B cell (primary cell): ENCODE measurements around the gene TMEM92. TPM values are rescaled to one million over a fixed set of nuclear protein-coding genes. Genes with fewer than 3 reads are reported as not detected.

Source experiments
- ATAC-seq: fragments of 200-7000 bp; cut with Tn5 transposase; one replicate; pipeline ENCODE4 v1.10.0; 2021; ENCODE audit warnings: low read depth, mild to moderate bottlenecking, moderate number of reproducible peaks, moderate library complexity
- CTCF ChIA-PET: fragments of 350-600 bp; sonication (Branson Sonifier 250); formaldehyde crosslinking; loops from one replicate; lab custom pipeline; 2021; ENCODE audit warnings: antibody characterized with exemption, inconsistent platforms; lab: Charles Lee
- POLR2A ChIA-PET: fragments of 350-600 bp; sonication (Branson Sonifier 250); formaldehyde crosslinking; loops from one replicate; lab custom pipeline; 2021; ENCODE audit warnings: antibody characterized with exemption; lab: Charles Lee
- DNase-seq: peaks from one replicate; pipeline ENCODE4 v3.0.0; 2013
- H2AFZ ChIP-seq: 2 replicates; pipeline ENCODE4 v1.6.1; 2012; ENCODE audit warnings: mild to moderate bottlenecking, low read depth, low read length; ENCODE audit not compliant: insufficient read depth, poor library complexity, severe bottlenecking
- H3K27ac ChIP-seq, 2 donors: 1 replicate in 1 of 2; 2 replicates in 1 of 2; pipeline ENCODE4 v1.5.1; 2012 to 2013; ENCODE audit warnings: low read length in 2 of 2, mild to moderate bottlenecking in 2 of 2, moderate library complexity in 1 of 2
- H3K27me3 ChIP-seq, 4 experiments: fragments of 200-600 bp in 1 of 4; sonication (generic) in 1 of 4; replicated peaks in 1 of 4; 1 replicate in 2 of 4; 2 replicates in 2 of 4; pipeline versions ENCODE4 v1.6.1 to v1.7.0; 2013 to 2016; ENCODE audit warnings: low read length in 3 of 4, mild to moderate bottlenecking in 2 of 4, mixed read lengths in 1 of 4, moderate library complexity in 1 of 4; ENCODE audit not compliant: insufficient read depth in 4 of 4, control insufficient read depth in 3 of 4; ENCODE audit errors: control extremely low read depth in 1 of 4
- H3K36me3 ChIP-seq, 2 experiments: replicated peaks in 1 of 2; 1 replicate in 1 of 2; 2 replicates in 1 of 2; pipeline versions ENCODE4 v1.6.1 to v1.7.1; 2013; ENCODE audit warnings: low read length in 1 of 2; ENCODE audit not compliant: insufficient read depth in 2 of 2, control insufficient read depth in 1 of 2; ENCODE audit errors: control extremely low read depth in 1 of 2, extremely low read depth in 1 of 2
- H3K4me1 ChIP-seq, 2 donors: fragments of 200-600 bp in 1 of 2; sonication (generic) in 1 of 2; 1 replicate in 1 of 2; 2 replicates in 1 of 2; pipeline versions ENCODE4 v1.5.1 to v1.6.1; 2013 to 2017; ENCODE audit warnings: low read length in 2 of 2; ENCODE audit not compliant: control insufficient read depth in 2 of 2, insufficient read depth in 2 of 2
- H3K4me2 ChIP-seq: replicated peaks from 2 replicates; pipeline ENCODE3; 2012; ENCODE audit warnings: mild to moderate bottlenecking, low read depth, low read length; ENCODE audit not compliant: poor library complexity, severe bottlenecking
- H3K4me3 ChIP-seq, 5 experiments: fragments of 200-600 bp in 1 of 5; sonication (generic) in 1 of 5; 1 replicate in 3 of 5; 2 replicates in 2 of 5; pipeline versions ENCODE4 v1.5.1 to v1.7.0; 2011 to 2016; ENCODE audit warnings: low read length in 4 of 5, mild to moderate bottlenecking in 4 of 5, low read depth in 2 of 5, control low read depth in 1 of 5, moderate library complexity in 1 of 5; ENCODE audit not compliant: insufficient read depth in 1 of 5; ENCODE audit errors: control extremely low read depth in 1 of 5, extremely low read depth in 1 of 5
- H3K79me2 ChIP-seq: fragments of 200-600 bp; sonication (generic); one replicate; pipeline ENCODE4 v1.6.0; 2016; ENCODE audit warnings: low read length; ENCODE audit not compliant: control insufficient read depth, insufficient read depth
- H3K9ac ChIP-seq: fragments of 200-600 bp; sonication (generic); 2 replicates; pipeline ENCODE4 v1.6.1; 2017; ENCODE audit warnings: mild to moderate bottlenecking, low read length, moderate library complexity
- H3K9me3 ChIP-seq, 3 donors: one replicate each; pipeline versions ENCODE4 v1.6.1 to v1.7.1; 2013; ENCODE audit warnings: low read length in 2 of 3; ENCODE audit not compliant: control insufficient read depth in 2 of 3, insufficient read depth in 1 of 3; ENCODE audit errors: control extremely low read depth in 1 of 3
- H4K20me1 ChIP-seq: 2 replicates; pipeline ENCODE4 v1.6.0; 2012; ENCODE audit warnings: mild to moderate bottlenecking, low read length; ENCODE audit not compliant: insufficient read depth, control insufficient read depth, poor library complexity, severe bottlenecking
- H3K27ac Mint-ChIP-seq: one replicate; pipeline ENCODE4 v1.8.0; 2021; ENCODE audit warnings: mixed read lengths
- H3K27me3 Mint-ChIP-seq: one replicate; pipeline ENCODE4 v1.8.0; 2021; ENCODE audit warnings: mixed read lengths
- H3K4me1 Mint-ChIP-seq: one replicate; pipeline ENCODE4 v1.8.0; 2021; ENCODE audit warnings: mixed read lengths
- H3K4me3 Mint-ChIP-seq: one replicate; pipeline ENCODE4 v1.8.0; 2021; ENCODE audit warnings: mixed read lengths
- H3K9me3 Mint-ChIP-seq: one replicate; pipeline ENCODE4 v1.8.0; 2022; ENCODE audit warnings: mixed read lengths; ENCODE audit not compliant: insufficient read depth
- EZH2 ChIP-seq: IDR thresholded peaks from 2 replicates; pipeline ENCODE4 v1.6.1; 2012; ENCODE audit warnings: borderline replicate concordance, low read depth, mild to moderate bottlenecking, moderate library complexity, low read length; ENCODE audit not compliant: insufficient read depth, poor library complexity, severe bottlenecking
- WGBS: methylation state at CpG from one replicate; pipeline ENCODE4 v1.1.5; 2013; ENCODE audit warnings: missing lambda C conversion rate; ENCODE audit not compliant: insufficient coverage; 5-methylcytosine and 5-hydroxymethylcytosine counted together
- intact Hi-C: fragments of 100-400 bp; cut with micrococcal nuclease; formaldehyde crosslinking; loops from one replicate; pipeline ENCODE4 v1.10.0; 2022
- polyA plus RNA-seq: library from polyadenylated mRNA; depleted of rRNA; stranded (reverse); fragments of >200 nt; gene quantifications from 2 replicates; pipeline ENCODE4 v1.2.3, GENCODE V29; 2012
- total RNA-seq, 2 donors: library from RNA; stranded (reverse); fragments of 120-200 nt in 1 of 2; gene quantifications; 1 replicate in 1 of 2; 2 replicates in 1 of 2; pipeline versions ENCODE4 v1.2.3 to v1.2.4, GENCODE V29; 2013 to 2022
- TF ChIP-seq, protein P1 (sequence below): fragments of 200-600 bp; IDR thresholded peaks from one replicate; pipeline ENCODE4 v1.8.0; 2022; ENCODE audit warnings: antibody characterized with exemption, mild to moderate bottlenecking

TMEM92 gene
- total and polyA plus RNA-seq, 2 donors (not counting 1 experiment from before 2014, with no cell fraction given) = not detected

DNA sequence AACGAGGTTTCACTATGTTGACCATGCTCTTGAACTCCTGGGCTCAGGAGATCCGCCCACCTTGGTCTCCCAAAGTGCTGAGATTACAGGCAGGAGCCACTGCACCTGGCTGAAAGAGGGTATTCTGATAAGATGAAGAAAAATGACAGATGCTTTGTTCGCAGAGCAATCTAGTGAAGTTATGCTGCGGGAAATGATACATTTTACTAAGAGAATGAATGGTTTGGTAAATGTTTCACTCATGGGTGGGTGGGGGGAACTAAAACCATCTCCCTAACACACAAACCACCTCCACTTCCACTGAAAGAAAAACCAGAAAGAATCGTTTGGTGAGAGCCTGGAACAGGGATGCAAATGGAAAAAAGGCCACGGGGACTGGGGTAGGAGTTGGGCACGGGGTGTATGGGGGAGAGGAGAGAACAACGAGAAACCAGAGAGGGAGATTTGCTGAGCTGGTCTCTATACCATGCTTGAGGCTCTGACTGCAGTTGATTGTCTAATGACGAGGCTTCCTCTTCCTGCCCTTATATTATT, 52.6 kb downstream of the TMEM92 start:
- H3K27me3 Mint-ChIP-seq = peaks cover 5% of the 10 kb centered on the region
- TF ChIP-seq, protein P1, sequence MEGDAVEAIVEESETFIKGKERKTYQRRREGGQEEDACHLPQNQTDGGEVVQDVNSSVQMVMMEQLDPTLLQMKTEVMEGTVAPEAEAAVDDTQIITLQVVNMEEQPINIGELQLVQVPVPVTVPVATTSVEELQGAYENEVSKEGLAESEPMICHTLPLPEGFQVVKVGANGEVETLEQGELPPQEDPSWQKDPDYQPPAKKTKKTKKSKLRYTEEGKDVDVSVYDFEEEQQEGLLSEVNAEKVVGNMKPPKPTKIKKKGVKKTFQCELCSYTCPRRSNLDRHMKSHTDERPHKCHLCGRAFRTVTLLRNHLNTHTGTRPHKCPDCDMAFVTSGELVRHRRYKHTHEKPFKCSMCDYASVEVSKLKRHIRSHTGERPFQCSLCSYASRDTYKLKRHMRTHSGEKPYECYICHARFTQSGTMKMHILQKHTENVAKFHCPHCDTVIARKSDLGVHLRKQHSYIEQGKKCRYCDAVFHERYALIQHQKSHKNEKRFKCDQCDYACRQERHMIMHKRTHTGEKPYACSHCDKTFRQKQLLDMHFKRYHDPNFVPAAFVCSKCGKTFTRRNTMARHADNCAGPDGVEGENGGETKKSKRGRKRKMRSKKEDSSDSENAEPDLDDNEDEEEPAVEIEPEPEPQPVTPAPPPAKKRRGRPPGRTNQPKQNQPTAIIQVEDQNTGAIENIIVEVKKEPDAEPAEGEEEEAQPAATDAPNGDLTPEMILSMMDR = no peak
- no peak for TF ChIP-seq EZH2
- H3K27ac ChIP-seq = no peak overlapping the region
- 74% methylated on average over 5 of the region's 9 CpGs for WGBS
- H3K4me3 ChIP-seq = no peak overlapping the region
- H3K36me3 ChIP-seq = no peaks in the 10 kb centered on the region
- H3K9ac ChIP-seq = no peak overlapping the region
- H3K9me3 ChIP-seq = peaks cover 0 to 3% (median 0%) of the 10 kb centered on the region in 3 donors
- H4K20me1 ChIP-seq = no peaks in the 10 kb centered on the region
- no peak overlapping the region for H3K4me2 ChIP-seq
- no peak overlapping the region for H2AFZ ChIP-seq
- H3K4me3 Mint-ChIP-seq = no peak overlapping the region
- no peaks in the 10 kb centered on the region for H3K9me3 Mint-ChIP-seq
- POLR2A ChIA-PET = no interaction called here
- ATAC-seq (no peak), DNase-seq (no peak)
- no peaks in the 10 kb centered on the region for H3K27me3 ChIP-seq
- no peaks in the 10 kb centered on the region for H3K4me1 Mint-ChIP-seq
- CTCF ChIA-PET = no interaction called here
- no peaks in the 10 kb centered on the region for H3K4me1 ChIP-seq
- H3K79me2 ChIP-seq = no peaks in the 10 kb centered on the region
- H3K27ac Mint-ChIP-seq = no peak overlapping the region
- intact Hi-C loops = no loop called here

DNA sequence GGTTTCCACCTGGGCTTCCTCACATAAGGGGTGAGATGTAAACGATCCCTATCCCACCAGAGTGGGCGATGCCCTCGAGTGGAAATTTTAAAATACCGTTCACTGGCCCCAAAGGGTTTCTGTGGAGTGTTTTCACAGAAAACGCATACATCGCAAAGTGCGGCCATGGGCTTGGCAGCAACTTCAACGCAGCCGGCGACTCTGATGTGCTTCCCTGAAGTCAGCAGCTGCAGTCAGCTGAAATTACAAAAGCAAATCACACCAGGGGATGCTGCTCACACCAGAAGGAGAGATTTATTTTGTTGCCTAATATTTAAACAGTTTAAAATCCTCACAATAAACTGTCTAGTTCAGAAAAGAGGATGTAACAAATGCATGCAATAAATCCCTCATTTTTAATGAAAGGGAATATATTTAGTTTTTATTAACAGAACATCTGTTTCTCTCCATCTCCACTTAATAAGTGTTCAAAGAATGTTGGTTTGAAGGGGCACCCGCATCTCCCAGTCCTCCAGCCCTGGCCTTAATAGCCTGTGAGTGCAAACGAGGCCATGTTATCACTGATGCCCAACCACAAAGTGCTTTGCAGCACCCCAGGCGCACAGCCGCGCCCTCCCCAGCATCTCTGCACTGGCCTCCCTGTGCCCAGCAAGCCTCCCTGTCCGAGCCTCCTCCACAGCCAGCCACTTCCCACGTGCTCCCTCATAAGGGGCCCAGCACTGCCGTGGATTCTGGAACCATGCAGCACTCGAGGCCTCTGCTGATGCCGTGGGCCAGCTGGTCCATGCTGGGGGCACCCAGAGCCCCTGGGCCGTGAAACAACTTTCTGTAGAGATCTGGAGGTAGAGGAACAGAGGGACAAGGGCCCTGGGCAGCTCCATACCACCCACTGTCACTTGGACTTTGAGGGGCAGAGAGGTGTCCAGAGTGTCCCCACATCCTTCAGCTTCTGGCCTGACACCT, 54.4 kb downstream of the TMEM92 start:
- ATAC-seq (no peak), DNase-seq (no peak)
- H3K27me3 Mint-ChIP-seq = peaks cover 12% of the 10 kb centered on the region
- ChIA-PET CTCF (no interaction called here), POLR2A (no interaction called here)
- H3K27me3 ChIP-seq = peaks cover 0 to 3% (median 0%) of the 10 kb centered on the region in 4 experiments
- H3K27ac ChIP-seq = no peak overlapping the region
- H3K36me3 ChIP-seq = no peaks in the 10 kb centered on the region
- H3K9me3 ChIP-seq = peaks cover 0 to 3% (median 0%) of the 10 kb centered on the region in 3 donors
- no peaks in the 10 kb centered on the region for H4K20me1 ChIP-seq
- no peaks in the 10 kb centered on the region for H3K79me2 ChIP-seq
- H3K4me1 Mint-ChIP-seq = no peaks in the 10 kb centered on the region
- no peak overlapping the region for H3K4me3 Mint-ChIP-seq
- H3K9me3 Mint-ChIP-seq = no peaks in the 10 kb centered on the region
- H3K27ac Mint-ChIP-seq = no peak overlapping the region
- H3K9ac ChIP-seq = no peak overlapping the region
- H3K4me1 ChIP-seq = no peaks in the 10 kb centered on the region
- no peak overlapping the region for H3K4me3 ChIP-seq
- no peak overlapping the region for H3K4me2 ChIP-seq
- WGBS = 91% methylated on average over 16 of the region's 21 CpGs
- H2AFZ ChIP-seq = no peak overlapping the region
- intact Hi-C loops = no loop called here
- TF ChIP-seq EZH2 = no peak
- TF ChIP-seq, protein P1 = no peak
